Measurements from ENCODE around the gene SARNP. TPM values are rescaled to one million over a fixed set of nuclear protein-coding genes. Genes with fewer than 3 reads are reported as not detected.

SARNP gene
- total and polyA plus RNA-seq, 9 of the 15 experiments (the other 6 are each of a cell fraction or from before 2014, with no cell fraction given) = 70.1 to 400 (median 198) TPM

- TF ChIP-seq ZNF318 (IDR thresholded peaks at IDR 0.05; ENCODE audit: borderline replicate concordance in 1 of 2, low read depth in 1 of 2) (peak in 1 of 2 experiments; percentile 43; a peak in 1 of 4 replicates), E2F3 (CRISPR knock-in tag; IDR thresholded peaks at IDR 0.05) (no peak), TBP (optimal IDR thresholded peaks at IDR 0.05; ENCODE audit: low read depth, low read length) (peak; percentile 91), ARID1B (IDR thresholded peaks at IDR 0.05) (peak; percentile 88), ZNF197 (CRISPR knock-in tag; IDR thresholded peaks at IDR 0.05; ENCODE audit: low read depth) (no peak), XRCC3 (IDR thresholded peaks at IDR 0.05) (no peak), GTF2E2 (tag; IDR thresholded peaks at IDR 0.05) (no peak), IFI16 (CRISPR knock-in tag; IDR thresholded peaks at IDR 0.05) (no peak), ZSCAN29 (IDR thresholded peaks at IDR 0.05) (no peak), RBFOX2 (IDR thresholded peaks at IDR 0.05; ENCODE audit: low read depth, low read length) (peak; percentile 55), TAF9B (IDR thresholded peaks at IDR 0.05; ENCODE audit: partially characterized antibody) (no peak), ZFX (CRISPR knock-in tag; IDR thresholded peaks at IDR 0.05) (no peak), SREBF2 (CRISPR knock-in tag; IDR thresholded peaks at IDR 0.05) (no peak), RHOXF2B (CRISPR knock-in tag; conservative IDR thresholded peaks at IDR 0.05) (no peak), RREB1 (CRISPR knock-in tag; IDR thresholded peaks at IDR 0.05) (no peak)
These were observed 74.7 kb downstream of the SARNP start, which contains the start of gene GDF11 (continued) for GRCh38 chr12:55742719-55743405.

All from K562 (cell line).